ENCODE data around the gene NOTUM. TPM values are rescaled to one million over a fixed set of nuclear protein-coding genes. Genes with fewer than 3 reads are reported as not detected.

Gene NOTUM
- total RNA-seq, 4 donors from 2014 or later, result 1.7 to 1.8 (median 1.7) TPM; not detected in 1

DNA sequence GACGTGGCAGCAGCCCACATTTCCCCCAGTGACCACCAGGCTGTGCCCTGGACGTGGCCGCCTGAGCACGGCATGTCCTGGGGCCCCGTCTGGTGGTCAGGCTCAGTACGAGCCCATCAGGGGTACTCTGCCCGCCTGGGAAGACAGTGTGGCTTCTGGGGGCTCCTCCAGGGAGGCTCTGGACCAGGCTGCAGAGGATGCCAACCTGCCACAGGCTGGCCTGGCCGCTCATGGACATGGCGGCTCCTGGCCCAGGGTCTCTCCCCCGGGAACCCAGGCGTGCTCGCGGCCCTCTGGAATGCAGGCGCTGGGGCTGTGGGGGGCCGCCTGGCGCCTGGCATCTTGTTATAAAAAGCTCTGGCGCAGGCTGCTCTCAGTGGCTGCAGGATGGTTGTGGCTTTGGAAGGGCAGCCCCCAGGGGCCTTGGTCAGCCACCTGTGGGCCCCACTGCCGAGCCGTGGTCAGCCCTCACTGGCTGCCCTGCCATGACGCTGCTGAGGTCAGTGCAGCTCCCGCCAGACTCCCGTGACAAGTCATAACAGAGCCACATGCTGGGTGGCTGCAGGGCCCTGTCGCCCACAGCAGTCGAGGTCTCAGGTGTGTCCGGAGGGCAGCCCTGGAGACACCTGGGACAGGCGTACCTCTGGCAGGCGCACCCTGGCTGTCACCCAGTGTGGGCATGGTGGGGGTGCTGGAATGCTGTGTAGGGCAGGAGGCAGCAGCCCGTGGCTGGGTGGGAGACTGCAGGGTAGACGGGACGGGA lies 46.7 kb upstream of the NOTUM start:
- in situ Hi-C loops (cut with MboI; ENCODE audit: low sequenced_read_pairs in 4 of 4), result no loop called here
- no peak for ATAC-seq
- Histone ChIP-seq H3K36me3 (peaks cover 0 to 3% of the 10 kb centered on the region in 2 donors), H3K27me3 (no peaks in the 10 kb centered on the region), H3K27ac (no peak overlapping the region), H3K9me3 (no peaks in the 10 kb centered on the region), H3K4me1 (peaks cover 15 to 24% of the 10 kb centered on the region in 2 donors), H3K4me3 (no peak overlapping the region)
- TF ChIP-seq, protein P1, sequence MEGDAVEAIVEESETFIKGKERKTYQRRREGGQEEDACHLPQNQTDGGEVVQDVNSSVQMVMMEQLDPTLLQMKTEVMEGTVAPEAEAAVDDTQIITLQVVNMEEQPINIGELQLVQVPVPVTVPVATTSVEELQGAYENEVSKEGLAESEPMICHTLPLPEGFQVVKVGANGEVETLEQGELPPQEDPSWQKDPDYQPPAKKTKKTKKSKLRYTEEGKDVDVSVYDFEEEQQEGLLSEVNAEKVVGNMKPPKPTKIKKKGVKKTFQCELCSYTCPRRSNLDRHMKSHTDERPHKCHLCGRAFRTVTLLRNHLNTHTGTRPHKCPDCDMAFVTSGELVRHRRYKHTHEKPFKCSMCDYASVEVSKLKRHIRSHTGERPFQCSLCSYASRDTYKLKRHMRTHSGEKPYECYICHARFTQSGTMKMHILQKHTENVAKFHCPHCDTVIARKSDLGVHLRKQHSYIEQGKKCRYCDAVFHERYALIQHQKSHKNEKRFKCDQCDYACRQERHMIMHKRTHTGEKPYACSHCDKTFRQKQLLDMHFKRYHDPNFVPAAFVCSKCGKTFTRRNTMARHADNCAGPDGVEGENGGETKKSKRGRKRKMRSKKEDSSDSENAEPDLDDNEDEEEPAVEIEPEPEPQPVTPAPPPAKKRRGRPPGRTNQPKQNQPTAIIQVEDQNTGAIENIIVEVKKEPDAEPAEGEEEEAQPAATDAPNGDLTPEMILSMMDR (IDR thresholded peaks at IDR 0.05 in 4 of 5, conservative IDR thresholded peaks at IDR 0.05 in 1 of 5), result no peak
- TF ChIP-seq POLR2A (IDR thresholded peaks at IDR 0.05), result no peak
- intact Hi-C loops (cut with DNase I; ENCODE audit: low total_unique reads), result loop anchor here (10.0 kb wide), 1 partner anchor 67 kb away; no protein-coding TSS in a partner anchor
- no peak for DNase-seq

DNA sequence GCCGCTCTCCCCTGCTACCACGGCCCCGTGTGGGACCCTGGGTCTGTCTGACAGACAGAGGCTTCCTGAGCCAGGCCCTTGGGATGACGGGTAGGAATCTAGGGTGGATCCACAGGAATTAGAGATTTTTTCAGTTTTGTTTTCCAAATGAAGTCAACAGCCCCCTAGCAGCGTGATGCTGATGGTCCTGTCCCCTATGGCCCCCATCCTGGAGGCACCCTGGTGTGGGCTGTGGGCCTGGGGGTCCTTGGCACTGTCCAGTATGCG lies 46.2 kb upstream of the NOTUM start:
- intact Hi-C loops (cut with DNase I; ENCODE audit: low total_unique reads), result loop anchor here (10.0 kb wide), 1 partner anchor 68 kb away; no protein-coding TSS in a partner anchor
- ATAC-seq, result no peak
- no peak for DNase-seq
- Histone ChIP-seq H3K27ac (no peak overlapping the region), H3K27me3 (no peaks in the 10 kb centered on the region), H3K4me3 (no peak overlapping the region), H3K4me1 (peaks cover 20 to 30% of the 10 kb centered on the region in 2 donors), H3K36me3 (peaks cover 0 to 3% of the 10 kb centered on the region in 2 donors), H3K9me3 (no peaks in the 10 kb centered on the region)
- TF ChIP-seq, protein P1 (IDR thresholded peaks at IDR 0.05 in 4 of 5, conservative IDR thresholded peaks at IDR 0.05 in 1 of 5), result no peak
- no peak for TF ChIP-seq POLR2A (IDR thresholded peaks at IDR 0.05)
- in situ Hi-C loops (cut with MboI; ENCODE audit: low sequenced_read_pairs in 4 of 4), result no loop called here

DNA sequence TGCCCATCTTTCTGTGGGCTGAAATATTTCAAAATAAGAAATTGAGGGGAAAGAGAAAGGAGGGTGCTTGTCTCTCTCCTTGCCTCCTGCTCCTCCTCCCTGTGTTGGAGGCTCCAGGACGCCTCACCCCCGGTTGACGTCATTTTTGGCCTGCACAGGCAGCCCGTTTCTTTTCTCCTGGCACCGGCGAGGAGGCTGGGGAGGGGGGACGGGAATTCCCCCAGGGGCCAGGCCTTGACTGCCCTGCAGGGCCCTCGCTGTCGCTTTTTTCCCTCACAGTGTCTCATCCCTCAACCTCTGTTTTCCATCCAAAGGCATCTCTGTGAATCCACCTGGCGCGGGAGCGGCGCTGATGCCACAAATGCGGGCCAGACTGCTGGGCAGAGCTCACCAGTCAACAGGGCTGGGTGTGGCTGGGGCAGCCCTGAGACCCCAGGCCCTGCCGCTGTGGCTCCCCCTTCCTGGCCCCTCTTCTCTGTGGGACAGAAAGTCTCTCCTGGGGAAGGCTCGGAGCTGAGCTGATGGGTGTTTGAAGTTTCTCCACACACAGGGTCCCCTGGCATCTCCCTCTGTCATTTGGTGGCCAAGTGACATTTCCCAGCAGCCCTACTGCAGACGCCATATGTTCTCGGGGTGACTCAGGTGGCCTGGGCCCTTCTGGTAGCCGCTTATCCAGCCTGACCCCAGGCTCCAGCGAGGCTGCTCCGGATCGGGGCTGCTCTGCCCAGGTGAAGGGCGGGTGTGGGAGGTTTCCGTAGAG lies 45.7 kb upstream of the NOTUM start:
- in situ Hi-C loops (cut with MboI; ENCODE audit: low sequenced_read_pairs in 4 of 4), result no loop called here
- H3K4me1 ChIP-seq, result peaks cover 25 to 35% of the 10 kb centered on the region in 2 donors

DNA sequence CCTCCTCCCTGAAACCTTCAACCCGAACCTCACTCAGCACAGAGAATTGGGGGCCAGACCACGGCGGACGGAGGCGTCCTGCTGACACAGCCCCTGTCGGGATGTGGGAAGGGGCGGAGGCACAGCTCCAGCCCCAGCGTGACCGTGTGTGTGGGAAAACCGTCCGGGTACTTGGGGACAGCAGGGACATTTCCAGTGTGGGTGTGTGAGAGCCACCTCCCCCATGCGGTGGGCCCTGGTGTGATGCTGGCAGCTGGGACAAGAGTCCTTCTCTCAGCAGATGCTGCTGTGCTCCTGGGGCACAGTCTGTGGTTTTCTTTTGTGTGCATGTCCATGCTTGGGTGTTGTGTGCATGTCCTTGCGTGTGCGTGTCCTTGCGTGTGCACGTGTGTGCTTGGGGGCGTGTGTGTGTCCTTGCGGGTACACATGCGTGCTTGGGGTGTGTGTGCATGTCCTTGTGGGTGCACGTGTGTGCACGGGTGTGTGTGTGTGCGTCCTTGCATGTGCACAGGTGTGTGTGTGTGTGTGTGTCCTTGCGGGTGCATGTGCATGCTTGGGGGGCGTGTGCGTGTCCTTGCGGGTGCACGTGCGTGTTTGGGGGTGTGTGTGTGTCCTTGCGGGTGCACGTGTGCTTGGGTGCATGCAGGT lies 44.8 kb upstream of the NOTUM start:
- in situ Hi-C loops (cut with MboI; ENCODE audit: low sequenced_read_pairs in 4 of 4), result no loop called here
- H3K9me3 ChIP-seq, result no peaks in the 10 kb centered on the region
- intact Hi-C loops (cut with DNase I; ENCODE audit: low total_unique reads), result loop anchor here (10.0 kb wide), 1 partner anchor 69 kb away; no protein-coding TSS in a partner anchor
- no peak overlapping the region for H3K27ac ChIP-seq
- DNase-seq (no peak), ATAC-seq (no peak)
- H3K36me3 ChIP-seq, result no peaks in the 10 kb centered on the region
- H3K27me3 ChIP-seq, result no peaks in the 10 kb centered on the region
- TF ChIP-seq, protein P1 (IDR thresholded peaks at IDR 0.05 in 4 of 5, conservative IDR thresholded peaks at IDR 0.05 in 1 of 5), result no peak
- no peak for TF ChIP-seq POLR2A (IDR thresholded peaks at IDR 0.05)
- H3K4me3 ChIP-seq, result no peak overlapping the region
- peaks cover 33 to 43% of the 10 kb centered on the region in 2 donors for H3K4me1 ChIP-seq

More for the DNA sequence above, 45.7 kb upstream of the NOTUM start:
- DNase-seq (no peak), ATAC-seq (no peak)
- H3K36me3 ChIP-seq, result peaks cover 0 to 3% of the 10 kb centered on the region in 2 donors
- no peak overlapping the region for H3K4me3 ChIP-seq
- intact Hi-C loops (cut with DNase I; ENCODE audit: low total_unique reads), result loop anchor here (10.0 kb wide), 1 partner anchor 68 kb away; no protein-coding TSS in a partner anchor
- no peaks in the 10 kb centered on the region for H3K27me3 ChIP-seq
- H3K27ac ChIP-seq, result no peak overlapping the region
- TF ChIP-seq, protein P1 (IDR thresholded peaks at IDR 0.05 in 4 of 5, conservative IDR thresholded peaks at IDR 0.05 in 1 of 5), result no peak
- no peak for TF ChIP-seq POLR2A (IDR thresholded peaks at IDR 0.05)
- no peaks in the 10 kb centered on the region for H3K9me3 ChIP-seq

All from gastrocnemius medialis (tissue), 4 donors.